Suprapubic skin (tissue), 4 donors: ENCODE data around the gene METTL21C.

Experiments
- POLR2A ChIP-seq, 2 donors: fragments of 450-650 bp; IDR thresholded peaks; one replicate each; pipeline ENCODE4 v1.6.1; 2017; ENCODE audit warnings: antibody characterized with exemption in 2 of 2, mild to moderate bottlenecking in 2 of 2, moderate library complexity in 2 of 2
- POLR2AphosphoS5 ChIP-seq, 3 donors: sonication (generic); formaldehyde crosslinking; IDR thresholded peaks; one replicate each; pipeline ENCODE4 v1.6.1; 2017; ENCODE audit warnings: antibody characterized with exemption in 3 of 3
- TF ChIP-seq, protein P1 (sequence below), 2 donors: fragments of 200-600 bp in 1 of 2; fragments of 450-650 bp in 1 of 2; sonication (generic) in 1 of 2; IDR thresholded peaks; one replicate each; pipeline ENCODE4 v1.5.1; 2016 to 2019; ENCODE audit warnings: antibody characterized with exemption in 2 of 2, mild to moderate bottlenecking in 1 of 2, moderate library complexity in 1 of 2

DNA sequence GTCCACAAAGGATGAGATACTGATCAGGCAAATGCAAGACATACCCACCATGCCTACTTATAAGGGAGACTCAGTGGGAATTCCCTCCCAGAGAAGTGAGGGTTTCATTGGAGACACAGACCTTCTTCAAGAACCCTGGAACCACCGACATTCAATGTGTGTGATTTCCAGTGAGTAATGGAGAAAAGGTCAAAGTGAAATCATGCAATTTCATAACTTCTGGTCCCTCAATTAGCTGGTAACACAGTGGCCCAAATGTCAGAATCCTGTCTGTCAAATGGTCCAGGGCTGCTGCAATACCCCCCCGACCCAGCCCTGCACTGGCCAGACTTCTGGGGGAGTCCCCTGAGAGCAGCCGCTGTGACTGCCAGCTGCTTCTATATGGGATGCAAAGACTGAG, 4.7 kb upstream of the METTL21C start:
- TF ChIP-seq POLR2AphosphoS5 (IDR thresholded peaks at IDR 0.05) = no peak
- no peak for TF ChIP-seq POLR2A (IDR thresholded peaks at IDR 0.05)
- TF ChIP-seq, protein P1, sequence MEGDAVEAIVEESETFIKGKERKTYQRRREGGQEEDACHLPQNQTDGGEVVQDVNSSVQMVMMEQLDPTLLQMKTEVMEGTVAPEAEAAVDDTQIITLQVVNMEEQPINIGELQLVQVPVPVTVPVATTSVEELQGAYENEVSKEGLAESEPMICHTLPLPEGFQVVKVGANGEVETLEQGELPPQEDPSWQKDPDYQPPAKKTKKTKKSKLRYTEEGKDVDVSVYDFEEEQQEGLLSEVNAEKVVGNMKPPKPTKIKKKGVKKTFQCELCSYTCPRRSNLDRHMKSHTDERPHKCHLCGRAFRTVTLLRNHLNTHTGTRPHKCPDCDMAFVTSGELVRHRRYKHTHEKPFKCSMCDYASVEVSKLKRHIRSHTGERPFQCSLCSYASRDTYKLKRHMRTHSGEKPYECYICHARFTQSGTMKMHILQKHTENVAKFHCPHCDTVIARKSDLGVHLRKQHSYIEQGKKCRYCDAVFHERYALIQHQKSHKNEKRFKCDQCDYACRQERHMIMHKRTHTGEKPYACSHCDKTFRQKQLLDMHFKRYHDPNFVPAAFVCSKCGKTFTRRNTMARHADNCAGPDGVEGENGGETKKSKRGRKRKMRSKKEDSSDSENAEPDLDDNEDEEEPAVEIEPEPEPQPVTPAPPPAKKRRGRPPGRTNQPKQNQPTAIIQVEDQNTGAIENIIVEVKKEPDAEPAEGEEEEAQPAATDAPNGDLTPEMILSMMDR (IDR thresholded peaks at IDR 0.05) = no peak
